Glomerular endothelial cell (primary cell): ENCODE data around the gene GPR55. TPM values are rescaled to one million over a fixed set of nuclear protein-coding genes. Genes with fewer than 3 reads are reported as not detected.

Source experiments
- DNase-seq: peaks from one replicate; pipeline ENCODE4 v3.0.0-alpha.2; 2011; ENCODE audit warnings: low read depth, low spot score; ENCODE audit errors: extremely low read depth
- total RNA-seq: library from RNA; depleted of rRNA; stranded (reverse); fragments of >200 nt; gene quantifications from 2 replicates; pipeline ENCODE4 v1.2.3, GENCODE V29; 2015

The GPR55 gene
- total RNA-seq, 1 donor from 2014 or later, result not detected

DNA sequence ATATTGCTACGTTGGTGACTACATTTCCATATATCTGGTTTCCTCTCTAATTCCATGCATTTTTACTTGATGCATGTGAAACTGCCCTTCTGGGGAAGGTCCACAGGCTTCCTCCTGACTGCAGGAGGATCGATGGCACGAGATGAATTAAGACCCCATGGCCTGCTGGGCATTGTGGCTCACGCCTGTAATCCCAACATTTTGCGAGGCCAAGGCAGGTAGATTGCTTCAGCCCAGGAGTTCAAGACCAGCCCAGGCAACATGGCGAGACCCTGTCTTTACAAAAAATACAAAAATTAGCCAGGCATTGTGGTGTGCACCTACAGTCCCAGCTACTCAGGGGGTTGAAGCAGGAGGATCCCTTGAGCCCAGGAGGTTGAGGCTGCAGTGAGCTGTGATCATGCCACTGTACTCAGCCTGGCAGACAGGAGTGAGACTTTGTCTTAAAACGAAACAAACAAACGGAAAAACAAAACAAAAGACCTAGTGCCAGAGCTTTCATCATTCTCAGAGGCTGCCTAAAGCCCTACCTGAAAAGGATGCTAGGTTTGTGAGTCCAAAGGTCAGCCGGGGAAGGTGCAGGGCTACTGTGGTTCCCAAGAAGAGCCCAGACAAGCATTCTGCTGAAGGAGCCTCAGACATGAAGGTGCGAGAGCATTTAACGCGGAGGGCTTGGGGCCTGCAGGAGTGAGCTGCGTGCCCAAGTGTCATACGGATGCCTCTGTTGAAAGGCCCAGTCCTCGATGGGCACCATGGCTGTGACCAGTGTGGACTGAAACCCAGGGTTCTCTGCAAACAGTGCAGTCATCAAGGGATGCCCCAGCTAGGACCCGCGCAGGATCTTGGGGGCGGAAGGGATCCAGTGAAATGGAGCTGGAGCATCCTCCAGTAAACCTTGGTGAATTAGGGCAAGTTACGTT lies 21.6 kb downstream of the GPR55 start:
- DNase-seq, result no peak

DNA sequence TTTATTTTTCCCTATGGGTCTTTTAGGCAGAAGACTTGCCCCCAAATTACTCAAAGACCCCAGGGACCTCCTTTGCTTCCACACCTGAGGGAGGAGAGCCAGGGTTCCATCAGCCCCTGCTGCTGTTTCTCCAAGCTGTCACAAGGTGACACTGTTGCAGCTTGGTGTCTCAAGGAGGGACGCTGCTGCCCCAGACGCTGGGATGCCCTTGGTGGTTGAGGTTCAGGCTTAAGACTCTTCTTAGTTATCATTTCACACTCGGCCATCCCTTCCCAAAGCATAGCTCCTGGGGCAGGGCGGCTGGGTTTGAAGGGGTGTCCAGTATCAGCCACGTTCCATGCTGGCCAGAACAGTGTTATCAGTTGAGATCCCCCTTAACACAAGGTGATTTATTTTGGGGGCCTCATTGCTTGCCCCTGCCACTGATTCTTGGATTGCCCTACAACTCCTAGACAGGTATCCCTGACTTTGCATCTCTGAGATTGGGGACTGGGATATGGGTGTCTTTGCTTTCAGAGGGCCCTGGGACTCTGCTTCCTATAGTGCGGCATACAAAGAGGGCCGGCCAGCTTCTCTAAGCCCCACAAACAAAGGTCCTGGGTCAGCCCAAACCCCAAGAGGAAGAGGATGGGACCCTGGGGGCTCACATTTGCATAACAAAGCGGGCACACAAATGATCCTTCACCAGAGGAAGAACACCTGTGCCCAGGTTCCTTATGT lies 22.7 kb downstream of the GPR55 start:
- DNase-seq, result peak; percentile 27

DNA sequence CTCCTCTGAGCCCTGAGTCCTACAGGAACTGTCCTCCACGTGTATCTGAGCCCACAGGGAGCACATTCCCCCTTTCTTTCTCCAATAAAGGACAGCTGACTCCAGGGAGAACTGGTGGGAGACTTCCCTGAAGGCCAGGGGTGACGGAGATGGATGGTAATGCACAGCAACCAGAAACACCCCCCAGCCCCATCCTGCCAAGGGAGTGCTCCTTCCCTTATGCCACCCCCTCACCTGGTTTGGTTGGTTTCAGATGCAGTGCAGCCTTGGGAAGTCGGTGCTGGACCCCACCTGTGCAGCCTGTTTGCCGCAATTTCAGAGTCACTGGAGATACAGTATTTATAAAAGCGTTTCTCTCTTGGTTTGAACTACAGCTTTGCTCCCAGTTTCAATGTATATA lies 24.0 kb downstream of the GPR55 start:
- no peak for DNase-seq

DNA sequence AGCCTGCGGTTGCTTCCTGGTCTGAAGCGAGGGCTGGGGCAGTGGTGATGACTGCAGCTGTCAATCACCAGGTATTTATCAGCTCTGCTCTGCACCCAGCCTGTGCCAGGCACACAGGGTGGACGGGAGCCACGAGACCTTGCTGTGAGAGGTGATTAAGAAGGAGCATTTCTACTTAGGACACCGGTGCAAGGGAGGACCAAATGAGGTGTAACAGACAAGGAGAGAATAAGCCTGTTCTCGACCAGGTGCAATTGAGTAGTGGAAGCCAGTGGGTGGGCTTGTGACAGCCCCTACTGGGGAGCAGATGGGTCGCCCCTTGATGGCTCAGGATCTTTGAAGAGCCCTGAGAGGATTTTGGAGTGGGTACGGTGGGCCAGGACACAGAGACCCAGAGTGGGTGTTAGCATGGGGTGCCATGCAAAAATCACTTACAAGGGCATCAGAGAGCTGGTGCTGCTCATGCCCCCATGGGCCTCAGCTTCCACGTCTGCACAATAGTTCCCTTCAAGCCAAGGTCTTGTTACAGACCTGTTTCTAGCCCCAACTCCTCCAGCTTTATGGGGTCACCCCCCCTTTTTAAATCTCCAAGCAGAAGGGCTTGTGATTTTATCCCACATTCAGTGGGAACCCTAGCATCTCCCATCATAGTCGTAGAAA lies 24.6 kb downstream of the GPR55 start:
- no peak for DNase-seq

DNA sequence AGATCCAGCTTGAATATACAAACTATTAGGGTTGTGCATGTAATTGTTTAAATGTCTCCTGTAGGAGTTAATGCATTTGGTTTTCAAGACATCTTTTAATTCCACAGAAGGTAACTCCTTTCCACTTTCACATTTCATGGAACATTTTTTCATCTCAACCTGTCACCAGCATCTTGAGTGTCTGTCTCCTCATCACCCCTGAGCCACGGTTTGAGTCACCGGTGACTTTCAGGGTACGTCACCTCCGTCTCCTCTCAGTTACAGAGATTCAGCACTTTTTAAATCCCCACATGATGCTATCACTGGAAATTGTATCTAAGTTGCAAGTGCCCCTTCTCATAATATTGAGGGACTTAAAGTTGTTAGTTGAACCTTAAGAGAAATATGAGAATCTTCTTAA lies 25.3 kb downstream of the GPR55 start:
- no peak for DNase-seq

DNA sequence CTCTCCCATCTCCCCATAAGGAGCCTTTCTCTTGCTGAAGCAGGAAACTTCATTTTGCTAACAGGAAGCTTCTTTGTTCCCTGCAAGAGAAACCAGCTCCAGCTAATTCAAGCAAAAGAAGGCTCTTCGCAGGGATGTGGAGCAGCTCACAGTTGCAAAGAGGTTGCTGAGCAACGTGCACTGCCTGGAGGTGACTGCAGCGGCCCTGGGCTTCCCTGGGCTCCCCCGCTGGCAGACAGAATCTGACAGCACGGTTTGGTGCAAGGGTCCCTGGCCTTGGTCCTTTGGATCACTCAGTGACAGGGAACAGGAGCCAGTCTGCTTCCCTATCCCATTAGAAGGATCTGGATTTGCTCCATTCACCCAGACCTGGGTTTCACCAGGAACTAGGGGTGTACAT lies 25.8 kb downstream of the GPR55 start:
- DNase-seq, result no peak

DNA sequence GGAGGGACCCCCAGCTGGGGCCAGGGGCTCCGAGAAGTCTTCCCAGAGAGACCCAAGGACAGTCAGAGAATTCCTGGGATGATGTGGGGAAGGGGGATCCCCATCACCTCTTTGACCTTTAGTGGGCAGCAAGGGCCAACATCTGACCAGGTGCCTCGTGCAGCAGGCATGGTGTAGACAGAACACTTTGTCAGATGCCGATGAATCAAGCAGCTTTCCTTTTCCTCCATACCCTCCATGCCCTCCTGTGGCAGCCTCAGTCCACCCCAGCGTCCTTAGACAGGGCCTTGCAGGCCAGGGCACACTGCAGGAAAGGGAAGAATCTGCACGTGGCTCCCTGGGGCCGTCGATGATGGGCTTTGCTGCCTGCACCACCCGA lies 26.3 kb downstream of the GPR55 start:
- no peak for DNase-seq

DNA sequence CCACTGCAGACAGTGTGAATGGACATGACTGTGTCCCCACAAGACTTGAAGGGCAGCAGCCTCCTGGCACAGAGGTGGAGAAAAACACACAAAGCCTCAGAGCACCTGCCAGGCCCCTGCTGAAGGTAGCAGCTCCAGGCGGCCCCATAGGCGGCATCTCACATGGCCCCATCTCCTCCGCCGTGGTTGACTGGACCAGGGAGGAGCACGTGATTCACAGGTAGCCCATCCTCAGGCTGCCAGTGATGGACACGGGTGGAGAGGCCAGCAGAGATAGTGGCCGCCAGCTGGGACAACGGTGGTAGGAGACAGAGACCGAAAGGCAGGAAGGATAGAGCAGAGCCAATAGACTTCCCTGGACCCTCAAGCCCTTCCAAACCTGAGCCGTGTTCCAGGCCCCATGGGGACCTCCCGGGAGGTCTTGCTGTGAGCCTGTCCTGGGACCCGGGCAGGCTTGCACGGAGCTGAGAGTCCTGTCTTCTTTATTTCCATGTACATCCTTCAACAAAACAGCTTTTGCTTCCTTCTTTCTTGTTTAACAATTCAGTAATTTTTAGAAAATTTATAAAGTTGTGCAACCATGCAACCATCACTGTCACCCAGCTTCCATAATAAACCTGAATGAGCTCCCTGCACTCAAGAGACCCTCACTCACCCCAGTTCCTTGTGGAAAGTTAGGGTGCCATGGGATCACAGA lies 26.9 kb downstream of the GPR55 start:
- no peak for DNase-seq

DNA sequence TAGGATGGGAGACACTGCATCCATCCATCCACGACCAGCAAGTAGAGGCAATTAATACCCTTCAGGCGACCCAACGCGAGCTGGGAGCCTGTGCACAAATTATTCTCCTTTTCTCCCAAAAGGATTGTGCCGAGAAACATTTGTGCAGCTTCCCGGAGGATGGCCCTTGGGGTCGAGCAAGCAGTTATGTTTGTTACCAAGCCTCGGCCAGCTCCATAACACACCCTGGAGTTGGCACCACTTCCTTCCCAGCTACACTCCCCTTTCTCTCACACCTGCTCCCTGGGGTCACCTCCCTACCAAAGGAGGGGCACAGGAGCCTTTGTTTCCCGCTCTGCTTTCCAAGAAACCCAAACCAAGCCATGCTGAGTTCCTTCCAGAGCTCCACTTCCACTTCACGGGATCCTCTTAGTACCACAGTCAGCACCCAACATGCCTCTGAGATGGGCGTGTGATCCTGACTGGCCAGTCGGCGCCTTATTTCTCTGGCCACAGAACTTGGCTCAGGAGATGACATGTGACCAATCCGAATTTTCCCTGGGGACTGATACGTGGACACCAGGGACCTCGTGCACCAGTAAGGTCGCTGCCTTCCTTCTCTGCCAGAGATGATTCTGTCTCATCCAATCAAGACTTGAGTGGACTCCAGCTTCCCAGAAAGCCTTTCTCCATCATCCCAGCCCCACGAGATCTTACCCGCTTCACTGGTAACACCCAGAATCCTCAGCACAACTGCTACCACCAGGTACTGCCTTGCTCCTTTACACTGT lies 28.5 kb downstream of the GPR55 start:
- no peak for DNase-seq

DNA sequence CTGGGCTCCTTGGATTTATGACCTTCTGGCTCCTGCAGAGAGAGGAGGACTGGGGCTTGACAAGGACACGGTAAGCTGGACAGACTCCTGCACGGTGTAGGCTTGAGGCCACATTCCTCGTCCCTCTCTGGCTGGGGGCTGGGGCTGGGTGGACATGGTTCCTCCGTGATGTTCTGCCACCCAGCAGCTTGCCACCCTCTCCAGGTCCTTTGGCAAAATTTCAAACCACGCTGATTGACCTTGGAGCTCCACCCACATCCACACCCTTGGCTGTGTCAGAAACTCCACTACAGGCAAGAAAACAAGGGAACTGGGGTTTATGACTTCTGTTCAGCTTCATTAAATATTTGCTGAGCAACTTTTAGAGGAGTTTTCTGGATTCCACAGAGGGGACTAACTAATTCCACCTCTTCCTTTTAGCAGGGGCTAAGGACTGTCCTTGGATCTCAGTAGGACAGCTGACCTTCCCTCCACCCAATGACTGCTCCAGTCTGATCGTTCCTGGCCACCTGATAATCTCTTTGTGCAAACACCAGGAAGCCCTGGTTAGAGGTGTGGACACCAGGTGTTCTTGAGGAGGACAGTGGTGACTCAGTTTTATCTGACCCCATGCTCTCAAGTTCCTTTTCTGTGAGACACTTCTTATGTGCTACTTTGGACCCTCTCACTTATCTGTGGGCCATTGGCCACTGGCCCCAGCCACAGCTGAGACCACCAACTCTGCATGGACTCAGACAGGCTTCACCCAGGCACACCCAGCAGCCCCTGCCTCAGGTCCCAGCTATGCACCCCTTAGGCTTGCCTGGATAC lies 29.3 kb downstream of the GPR55 start:
- DNase-seq, result no peak

DNA sequence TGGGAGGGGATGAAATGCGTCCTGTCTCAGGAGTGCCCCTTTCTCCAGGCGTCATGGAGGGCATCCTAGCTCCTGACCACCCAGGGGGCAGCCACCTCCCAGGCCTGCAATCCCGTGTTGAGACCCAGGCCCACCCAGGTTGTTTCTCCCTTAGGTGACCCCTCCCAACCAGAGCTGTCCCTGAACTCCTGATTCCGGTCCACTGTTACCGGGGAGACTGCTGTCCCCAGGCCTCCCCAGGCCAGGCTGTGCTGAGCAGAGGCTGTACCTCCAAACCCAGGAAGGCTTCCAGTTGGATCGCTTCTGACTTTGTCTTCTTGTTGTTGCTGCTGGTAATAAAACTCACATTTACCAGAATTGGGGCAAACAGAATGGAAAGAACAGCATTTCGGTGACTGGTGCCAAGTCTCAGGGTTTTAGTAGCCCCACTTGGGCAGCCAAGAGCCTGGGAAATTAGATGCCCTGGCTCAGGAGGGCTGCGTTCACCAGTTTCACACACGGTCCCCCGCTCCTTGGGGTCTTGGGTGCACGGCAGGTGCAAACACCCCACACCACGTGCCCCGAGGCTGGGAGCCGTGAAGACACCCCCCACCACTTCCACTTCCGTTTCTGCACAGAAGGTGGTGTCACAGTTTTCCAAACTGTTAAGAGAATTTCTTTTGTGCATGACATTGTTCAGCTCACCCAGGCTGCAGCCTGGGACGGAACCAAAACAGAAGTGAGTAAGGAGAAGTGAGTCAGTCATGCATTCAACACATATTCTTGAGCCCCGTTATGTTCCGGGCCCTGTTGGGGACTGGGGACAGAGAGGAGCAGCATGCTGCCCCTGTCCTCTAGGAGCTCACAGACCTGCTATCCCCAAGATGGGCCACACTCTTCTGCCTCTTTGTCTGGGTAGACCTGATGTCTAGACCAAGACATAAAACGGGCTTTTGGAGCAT lies 30.9 kb downstream of the GPR55 start:
- DNase-seq, result no peak

DNA sequence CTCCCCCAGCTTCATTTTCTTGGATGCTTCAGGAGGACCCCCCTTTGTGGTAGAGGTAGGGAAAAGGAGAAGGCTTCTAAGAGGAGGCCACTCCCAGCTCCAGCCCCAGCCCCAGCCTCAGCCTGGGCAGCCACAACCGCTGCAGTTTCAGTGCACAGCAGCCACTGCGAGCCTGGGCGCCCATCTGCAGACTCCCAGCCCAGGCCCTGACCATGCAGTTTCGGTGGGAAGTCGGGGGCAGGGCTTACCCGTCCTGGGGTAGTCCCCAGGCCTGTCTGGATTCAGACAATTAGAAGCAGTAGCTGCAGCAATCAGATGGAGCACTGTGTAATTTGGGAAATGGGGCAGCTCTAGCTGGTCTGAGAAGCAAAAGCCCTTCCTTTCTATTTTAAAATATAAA lies 31.7 kb downstream of the GPR55 start:
- DNase-seq, result no peak

DNA sequence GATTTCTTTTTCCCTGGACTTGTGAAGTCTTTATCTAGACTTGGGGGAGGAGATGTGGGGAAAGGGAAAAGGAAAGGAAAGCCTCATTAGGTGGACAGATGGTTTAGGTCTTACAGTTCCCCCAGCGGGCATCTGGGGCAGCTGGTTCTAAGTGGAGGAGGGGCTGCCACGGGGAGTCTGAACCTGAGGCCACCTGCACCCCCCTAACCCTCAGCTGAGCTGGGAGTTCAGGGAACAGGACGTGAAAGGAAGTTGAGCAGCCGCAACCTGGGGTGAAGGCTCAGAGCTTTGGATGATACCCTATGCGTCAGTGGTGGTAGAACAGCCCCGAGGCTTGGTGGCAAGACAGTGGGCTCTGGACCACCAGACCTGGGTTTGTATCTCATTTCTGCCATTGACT lies 33.5 kb downstream of the GPR55 start:
- DNase-seq, result no peak

DNA sequence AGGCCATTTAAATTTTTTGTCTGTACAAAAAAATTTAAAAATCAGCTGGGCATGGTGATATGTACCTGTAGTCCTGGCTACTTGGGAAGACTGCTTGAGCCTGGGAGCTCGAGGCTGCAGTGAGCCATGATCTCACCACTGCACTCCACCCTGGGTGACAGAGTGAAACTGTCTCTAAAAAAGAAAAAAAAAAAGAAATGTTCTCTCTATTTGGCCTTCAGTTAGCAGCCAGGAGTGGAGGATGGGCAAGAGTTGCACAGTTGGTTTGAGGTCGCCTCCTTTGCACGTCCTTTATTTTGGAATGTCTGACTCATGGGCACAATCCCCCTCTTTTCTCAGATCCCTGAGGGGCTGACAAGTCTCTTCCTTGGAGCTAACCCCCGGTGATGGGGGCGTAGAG lies 34.0 kb downstream of the GPR55 start:
- DNase-seq, result no peak

DNA sequence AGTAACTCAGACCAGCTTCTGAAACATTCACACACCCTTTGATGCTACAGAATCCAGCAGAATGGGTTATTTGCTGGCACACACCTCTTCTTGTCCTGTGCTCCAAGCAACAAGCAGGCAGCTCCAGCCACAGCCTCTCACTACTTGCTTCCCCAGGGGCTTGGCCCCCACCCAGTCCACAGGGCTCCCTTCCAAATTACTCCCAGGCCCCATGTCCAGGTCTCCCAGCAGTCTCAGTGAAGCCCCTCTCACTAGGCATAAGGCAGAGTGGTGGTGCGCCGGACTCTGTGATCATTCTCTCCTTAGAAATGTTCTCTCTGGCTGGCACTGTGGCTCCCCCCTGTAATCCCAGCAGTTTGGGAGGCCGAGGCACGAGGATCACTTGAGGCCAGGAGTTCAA lies 34.4 kb downstream of the GPR55 start:
- DNase-seq, result no peak

DNA sequence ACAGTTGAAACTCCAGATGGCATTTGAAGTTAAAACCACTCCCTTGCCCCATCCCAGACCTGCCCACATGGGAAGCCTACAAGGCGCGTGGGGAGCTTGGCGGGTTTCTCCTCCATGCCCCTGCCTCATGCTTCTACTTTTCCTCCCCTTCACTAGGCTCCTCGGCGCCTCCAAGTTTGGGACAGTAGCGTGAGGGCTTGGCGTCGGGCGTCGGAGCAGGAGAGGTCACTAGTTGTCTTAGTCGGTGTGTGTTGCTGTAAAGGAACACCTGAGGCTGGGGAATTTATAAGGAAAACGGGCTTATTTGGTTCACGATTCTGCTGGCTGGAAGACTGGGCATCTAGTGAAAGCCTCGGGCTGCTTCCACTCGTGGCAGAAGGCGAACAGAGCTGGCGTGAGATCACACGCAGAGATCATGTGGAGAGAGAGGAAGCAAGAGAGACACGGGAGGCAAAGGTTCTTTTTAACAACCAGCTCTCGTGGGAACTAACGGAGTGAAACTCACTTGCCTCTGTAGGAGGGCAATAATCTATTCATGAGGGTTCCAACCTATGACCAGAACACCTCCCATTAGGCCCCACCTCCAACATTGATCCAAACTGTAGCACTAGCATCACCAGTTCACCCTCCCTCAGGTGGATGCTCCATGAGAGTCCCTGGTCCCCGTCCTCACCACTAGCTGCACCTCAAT lies 35.0 kb downstream of the GPR55 start:
- DNase-seq, result no peak

DNA sequence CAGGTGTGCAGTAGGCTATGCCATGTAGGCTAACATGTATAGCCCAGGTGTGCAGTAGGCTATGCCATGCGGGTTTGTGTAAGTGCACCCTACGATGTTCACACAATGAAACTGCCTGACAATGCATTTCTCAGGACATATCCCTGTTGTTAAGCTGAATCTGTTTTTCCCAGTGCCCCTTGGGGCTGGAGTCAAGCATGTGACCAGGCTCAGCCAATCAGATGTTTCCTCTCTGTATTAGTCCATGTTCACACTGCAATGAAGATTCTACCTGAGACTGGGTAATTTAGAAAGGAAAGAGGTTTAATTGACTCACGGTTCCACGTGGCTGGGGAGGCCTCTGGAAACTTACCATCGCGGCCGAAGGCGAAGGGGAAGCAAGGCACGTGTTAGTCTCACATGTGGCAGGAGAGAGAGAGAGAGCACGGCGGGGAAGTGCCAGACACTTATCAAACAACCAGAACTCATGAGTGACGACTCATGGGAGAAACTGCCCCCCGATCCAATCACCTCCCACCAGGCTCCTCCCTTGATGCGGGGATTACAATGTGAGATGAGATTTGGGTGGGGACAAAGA lies 36.1 kb downstream of the GPR55 start:
- DNase-seq, result no peak
